Measurements from ENCODE around the gene NT5M. TPM values are rescaled to one million over a fixed set of nuclear protein-coding genes. Genes with fewer than 3 reads are reported as not detected.

Gene NT5M
- total RNA-seq, 3 donors from 2014 or later, result 1.7 to 4.5 (median 2.2) TPM

DNA sequence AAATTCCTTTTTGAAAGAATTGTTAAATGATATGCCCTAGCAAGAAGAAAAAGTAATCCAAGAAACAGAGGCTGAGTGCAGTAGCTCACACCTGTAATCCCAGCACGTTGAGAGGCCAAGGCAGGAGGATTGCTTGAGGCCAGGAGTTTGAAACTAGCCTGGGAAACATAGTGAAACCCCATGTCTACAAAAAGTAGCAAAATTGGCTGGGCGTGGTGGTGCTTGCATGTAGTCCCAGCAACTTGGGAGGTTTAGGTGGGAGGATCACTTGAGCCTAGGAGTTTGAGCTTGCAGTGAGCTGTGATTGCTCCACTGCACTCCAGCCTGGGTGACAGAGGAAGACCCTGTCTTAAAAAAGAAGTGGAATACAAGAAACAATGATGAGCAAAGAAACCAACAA, 56.1 kb downstream of the NT5M start:
- TF ChIP-seq, protein P1, sequence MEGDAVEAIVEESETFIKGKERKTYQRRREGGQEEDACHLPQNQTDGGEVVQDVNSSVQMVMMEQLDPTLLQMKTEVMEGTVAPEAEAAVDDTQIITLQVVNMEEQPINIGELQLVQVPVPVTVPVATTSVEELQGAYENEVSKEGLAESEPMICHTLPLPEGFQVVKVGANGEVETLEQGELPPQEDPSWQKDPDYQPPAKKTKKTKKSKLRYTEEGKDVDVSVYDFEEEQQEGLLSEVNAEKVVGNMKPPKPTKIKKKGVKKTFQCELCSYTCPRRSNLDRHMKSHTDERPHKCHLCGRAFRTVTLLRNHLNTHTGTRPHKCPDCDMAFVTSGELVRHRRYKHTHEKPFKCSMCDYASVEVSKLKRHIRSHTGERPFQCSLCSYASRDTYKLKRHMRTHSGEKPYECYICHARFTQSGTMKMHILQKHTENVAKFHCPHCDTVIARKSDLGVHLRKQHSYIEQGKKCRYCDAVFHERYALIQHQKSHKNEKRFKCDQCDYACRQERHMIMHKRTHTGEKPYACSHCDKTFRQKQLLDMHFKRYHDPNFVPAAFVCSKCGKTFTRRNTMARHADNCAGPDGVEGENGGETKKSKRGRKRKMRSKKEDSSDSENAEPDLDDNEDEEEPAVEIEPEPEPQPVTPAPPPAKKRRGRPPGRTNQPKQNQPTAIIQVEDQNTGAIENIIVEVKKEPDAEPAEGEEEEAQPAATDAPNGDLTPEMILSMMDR (IDR thresholded peaks at IDR 0.05), result no peak
- intact Hi-C loops (cut with DNase I, micrococcal nuclease), result loop anchor here in 1 of 2 donors (5.0 kb wide), 1 partner anchor 283 kb away; no protein-coding TSS in a partner anchor
- H3K36me3 ChIP-seq (ENCODE audit: low read depth), result no peaks in the 10 kb centered on the region
- DNase-seq (no peak), ATAC-seq (no peak)
- H3K4me3 ChIP-seq, result no peak overlapping the region
- no peaks in the 10 kb centered on the region for H3K9me3 ChIP-seq
- no peaks in the 10 kb centered on the region for H3K4me1 ChIP-seq (ENCODE audit: low read depth)

DNA sequence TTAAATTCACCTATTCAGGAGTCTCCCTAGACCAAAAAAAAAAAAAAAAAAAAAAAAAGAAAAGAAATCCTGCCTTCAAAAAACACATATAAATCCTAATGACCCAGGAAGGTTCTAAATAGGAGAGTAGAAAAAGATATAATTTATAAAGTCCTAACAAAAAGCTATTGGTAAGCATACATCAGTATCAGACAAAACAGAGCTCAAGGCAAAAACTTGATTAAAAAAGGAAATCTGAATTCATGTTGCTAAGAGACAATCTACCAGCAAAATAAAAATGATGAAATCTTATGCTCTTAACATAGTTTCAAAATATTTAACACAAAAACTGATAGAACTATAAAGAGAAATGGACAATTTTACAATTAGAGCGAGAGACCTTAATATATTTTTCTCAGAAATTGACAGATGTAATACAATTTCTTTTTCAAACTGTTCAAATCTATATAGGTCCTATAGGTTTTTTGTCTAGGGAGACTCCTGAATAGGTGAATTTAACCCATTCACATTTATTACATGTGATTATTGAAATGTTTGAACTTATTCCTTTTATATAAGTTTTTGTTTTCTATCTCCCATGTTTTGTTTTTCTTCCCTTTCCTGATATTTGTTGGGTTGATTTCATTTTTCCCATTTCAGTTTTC, 57.0 kb downstream of the NT5M start:
- Histone ChIP-seq H3K9me3 (no peaks in the 10 kb centered on the region), H3K4me3 (no peak overlapping the region), H3K4me1 (ENCODE audit: low read depth) (no peaks in the 10 kb centered on the region), H3K36me3 (ENCODE audit: low read depth) (no peaks in the 10 kb centered on the region)
- TF ChIP-seq, protein P1 (IDR thresholded peaks at IDR 0.05), result no peak
- no peak for DNase-seq
- intact Hi-C loops (cut with DNase I, micrococcal nuclease), result no loop called here
- no peak for ATAC-seq

DNA sequence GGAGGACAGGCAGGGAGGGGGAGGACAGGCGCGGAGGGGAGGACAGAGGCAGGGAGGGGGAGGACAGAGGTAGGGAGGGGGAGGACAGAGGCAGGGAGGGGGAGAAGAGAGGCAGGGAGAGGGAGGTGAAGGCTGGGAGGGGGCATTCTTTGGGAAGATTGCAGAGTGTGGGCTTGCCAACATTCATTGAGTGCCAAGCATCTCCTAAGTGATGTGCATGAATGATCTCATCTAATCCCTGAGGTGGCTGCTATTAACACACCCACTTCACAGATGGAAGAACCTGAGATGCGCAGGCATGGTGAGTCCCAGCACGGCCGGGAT, 58.3 kb downstream of the NT5M start:
- ATAC-seq (no peak), DNase-seq (peak in 1 of 3 donors; percentile 28)

DNA sequence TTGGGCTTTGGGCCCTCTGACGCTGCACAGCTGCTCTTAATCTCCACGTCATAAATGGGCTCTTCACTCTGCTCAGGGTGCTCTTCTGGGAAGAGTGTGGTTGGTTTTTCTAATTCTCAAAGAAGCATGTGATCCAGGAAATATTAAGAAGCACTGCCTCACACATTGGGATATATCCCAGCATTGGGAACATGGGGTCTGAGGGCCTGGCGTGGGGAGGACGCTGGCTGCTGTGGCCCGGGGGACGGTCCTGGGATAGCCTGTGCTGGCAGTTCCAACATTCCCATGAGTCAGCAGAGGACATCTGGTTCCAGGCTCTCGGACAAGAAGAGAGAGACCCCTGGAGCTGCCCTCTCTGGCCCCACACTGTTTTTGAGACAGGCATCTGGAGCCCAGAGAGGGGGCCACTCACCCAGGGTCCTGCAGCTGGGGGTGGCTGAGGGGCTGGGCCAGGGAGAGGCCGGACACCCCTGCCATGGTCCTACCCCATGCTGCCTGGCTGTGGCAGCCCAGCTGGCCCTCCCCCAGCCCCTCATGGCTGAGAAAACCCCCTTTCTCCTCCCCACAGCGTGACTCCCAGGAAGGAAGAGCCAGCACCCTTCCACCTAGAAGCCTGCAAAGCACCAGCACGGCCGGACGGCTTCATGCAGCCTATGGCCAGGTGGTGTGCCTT, 58.8 kb downstream of the NT5M start:
- Histone ChIP-seq H3K4me3 (no peak overlapping the region), H3K9me3 (no peaks in the 10 kb centered on the region), H3K36me3 (ENCODE audit: low read depth) (no peaks in the 10 kb centered on the region), H3K4me1 (ENCODE audit: low read depth) (no peaks in the 10 kb centered on the region)
- intact Hi-C loops (cut with DNase I, micrococcal nuclease), result no loop called here
- TF ChIP-seq, protein P1 (IDR thresholded peaks at IDR 0.05), result no peak
- ATAC-seq (no peak), DNase-seq (peak in 1 of 3 donors; percentile 49)

More for the DNA sequence above, 58.3 kb downstream of the NT5M start:
- intact Hi-C loops (cut with DNase I, micrococcal nuclease), result no loop called here
- Histone ChIP-seq H3K4me1 (ENCODE audit: low read depth) (no peaks in the 10 kb centered on the region), H3K36me3 (ENCODE audit: low read depth) (no peaks in the 10 kb centered on the region), H3K4me3 (no peak overlapping the region), H3K9me3 (no peaks in the 10 kb centered on the region)
- TF ChIP-seq, protein P1 (IDR thresholded peaks at IDR 0.05), result no peak

DNA sequence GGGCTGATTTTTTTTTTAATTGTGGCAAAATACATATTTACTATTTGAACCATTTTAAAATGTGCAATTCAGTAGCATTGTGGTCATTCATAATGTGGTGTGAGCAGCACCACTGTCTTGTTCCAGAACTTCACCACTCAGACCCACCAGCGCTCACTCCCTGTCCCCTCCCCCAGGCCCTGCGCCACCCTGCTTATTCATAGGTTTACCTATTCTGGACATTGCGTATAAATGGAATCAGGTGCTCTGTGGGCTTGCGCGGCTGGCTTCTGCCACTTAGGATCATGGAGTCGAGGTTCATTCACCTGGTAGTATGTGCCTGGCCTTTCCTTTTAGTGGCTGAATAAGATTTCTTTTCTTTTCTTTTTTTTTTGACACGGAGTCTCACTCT, 59.4 kb downstream of the NT5M start:
- H3K36me3 ChIP-seq (ENCODE audit: low read depth), result no peaks in the 10 kb centered on the region
- no peak for ATAC-seq
- TF ChIP-seq, protein P1 (IDR thresholded peaks at IDR 0.05), result no peak
- intact Hi-C loops (cut with DNase I, micrococcal nuclease), result no loop called here
- no peak overlapping the region for H3K4me3 ChIP-seq
- H3K9me3 ChIP-seq, result no peaks in the 10 kb centered on the region
- peak in 1 of 3 donors; percentile 25 for DNase-seq
- no peaks in the 10 kb centered on the region for H3K4me1 ChIP-seq (ENCODE audit: low read depth)

Measured in mucosa of descending colon (tissue), 3 donors.